A673 (cell line): ENCODE measurements around the gene PHKB. TPM values are rescaled to one million over a fixed set of nuclear protein-coding genes. Genes with fewer than 3 reads are reported as not detected.
"Not testable (repeated sequence)": the region's sequence is repeated elsewhere in the genome, so short reads cannot be mapped to it uniquely, and the experiment has no call there.

Source experiments
- BruUV-seq: library from RNA; stranded (reverse); fragments of 400-500 nt; replicated peaks from 2 replicates; lab custom pipeline; 2021; lab: Mats Ljungman, UMichigan
- CTCF ChIA-PET: fragments of 300-600 bp; sonication (Branson Sonifier 250); formaldehyde crosslinking; loops from one replicate; lab custom pipeline; 2022; ENCODE audit warnings: antibody characterized with exemption; lab: Charles Lee
- POLR2A ChIA-PET: fragments of 300-600 bp; sonication (Branson Sonifier 250); formaldehyde crosslinking; loops from one replicate; lab custom pipeline; 2022; ENCODE audit warnings: antibody characterized with exemption; ENCODE audit not compliant: low non-redundant PET; lab: Charles Lee
- DNase-seq: peaks from one replicate; pipeline ENCODE4 v3.0.0-alpha.2; 2015; ENCODE audit warnings: low spot score
- H3K27ac ChIP-seq: fragments of 200-600 bp; sonication (generic); 2 replicates; pipeline ENCODE4 v1.5.1; 2016; ENCODE audit warnings: mixed run types, low read depth, mild to moderate bottlenecking, mixed read lengths, antibody characterized with exemption, low read length; ENCODE audit not compliant: poor library complexity, severe bottlenecking
- H3K27me3 ChIP-seq: fragments of 200-600 bp; sonication (generic); replicated peaks from 2 replicates; pipeline ENCODE4 v1.6.1; 2017; ENCODE audit warnings: mixed run types, low read depth, mild to moderate bottlenecking, mixed read lengths, antibody characterized with exemption, low read length; ENCODE audit not compliant: insufficient read depth, poor library complexity
- H3K36me3 ChIP-seq: fragments of 200-600 bp; sonication (generic); 2 replicates; pipeline ENCODE4 v1.6.1; 2016; ENCODE audit warnings: mixed run types, mild to moderate bottlenecking, mixed read lengths, antibody characterized with exemption, low read length; ENCODE audit not compliant: insufficient read depth, poor library complexity, severe bottlenecking
- H3K4me1 ChIP-seq: fragments of 200-600 bp; sonication (generic); 2 replicates; pipeline ENCODE4 v1.6.1; 2017; ENCODE audit warnings: mixed run types, mild to moderate bottlenecking, mixed read lengths, antibody characterized with exemption, low read length; ENCODE audit not compliant: insufficient read depth, poor library complexity, severe bottlenecking
- H3K4me3 ChIP-seq: fragments of 200-600 bp; sonication (generic); 2 replicates; pipeline ENCODE4 v1.5.1; 2016; ENCODE audit warnings: low read depth, mixed run types, mild to moderate bottlenecking, mixed read lengths, low read length; ENCODE audit not compliant: poor library complexity, severe bottlenecking
- H3K9me3 ChIP-seq: fragments of 200-600 bp; sonication (generic); 2 replicates; pipeline ENCODE4 v1.6.1; 2016; ENCODE audit warnings: mixed run types, low read depth, mild to moderate bottlenecking, mixed read lengths, antibody characterized with exemption, low read length; ENCODE audit not compliant: poor library complexity, severe bottlenecking
- CTCF ChIP-seq: fragments of 300-800, 200-600 bp; sonication (generic); conservative IDR thresholded peaks from 2 replicates; pipeline ENCODE4 v1.5.1; 2017; ENCODE audit warnings: low read depth, mild to moderate bottlenecking, antibody characterized with exemption, low read length, moderate library complexity, mixed read lengths
- EZH2 ChIP-seq: fragments of 200-600 bp; sonication (generic); IDR thresholded peaks from 2 replicates; pipeline ENCODE4 v1.6.1; 2017; ENCODE audit warnings: borderline replicate concordance, low read depth, mild to moderate bottlenecking, mixed read lengths, antibody characterized with exemption, low read length; ENCODE audit not compliant: poor library complexity, severe bottlenecking
- intact Hi-C: fragments of 100-400 bp; cut with micrococcal nuclease; formaldehyde crosslinking; loops from one replicate; pipeline ENCODE4 v1.10.0; 2022; ENCODE audit not compliant: unreplicated experiment
- total RNA-seq: library from RNA; stranded (reverse); gene quantifications from 2 replicates; pipeline ENCODE4 v1.2.3, GENCODE V29; 2021

PHKB gene
- total RNA-seq, 1 experiment from 2014 or later, result 50.6 TPM

- Histone ChIP-seq H3K4me3 (no peak overlapping the region), H3K27me3 (no peaks in the 10 kb centered on the region), H3K4me1 (no peaks in the 10 kb centered on the region), H3K27ac (no peak overlapping the region), H3K36me3 (no peaks in the 10 kb centered on the region), H3K9me3 (no peaks in the 10 kb centered on the region)
- no peak for DNase-seq
- CTCF ChIA-PET, result no interaction called here
- intact Hi-C loops, result no loop called here
- POLR2A ChIA-PET, result no interaction called here
- TF ChIP-seq EZH2, result no peak
- no TSS peak for BruUV-seq
Measured at GRCh38 chr16:47676635-47677177, 215.6 kb downstream of the PHKB start.

- H3K27ac ChIP-seq, CTCF ChIA-PET, POLR2A ChIA-PET, H3K27me3 ChIP-seq, intact Hi-C loops, DNase-seq, H3K9me3 ChIP-seq, H3K36me3 ChIP-seq, H3K4me3 ChIP-seq, H3K4me1 ChIP-seq, BruUV-seq: not testable (repeated sequence)
Measured at GRCh38 chr16:47681571-47681970, 220.4 kb downstream of the PHKB start.

GRCh38 chr16:47687694-47688093 is 226.6 kb downstream of the PHKB start:
- POLR2A ChIA-PET, result no interaction called here
- H3K36me3 ChIP-seq, result peaks cover 14% of the 10 kb centered on the region
- BruUV-seq, result no TSS peak

GRCh38 chr16:47693226-47693625 is 232.1 kb downstream of the PHKB start:
- ChIA-PET CTCF (no interaction called here), POLR2A (no interaction called here)
- intact Hi-C loops, result no loop called here
- H3K27ac ChIP-seq, result no peak overlapping the region
- TF ChIP-seq EZH2 (no peak), CTCF (no peak)
- no peaks in the 10 kb centered on the region for H3K4me1 ChIP-seq
- no peaks in the 10 kb centered on the region for H3K27me3 ChIP-seq
- no TSS peak for BruUV-seq
- DNase-seq, result no peak
- H3K4me3 ChIP-seq, result no peak overlapping the region
- peaks cover 14% of the 10 kb centered on the region for H3K36me3 ChIP-seq
- no peaks in the 10 kb centered on the region for H3K9me3 ChIP-seq

More at GRCh38 chr16:47687694-47688093, 226.6 kb downstream of the PHKB start:
- no peak overlapping the region for H3K4me3 ChIP-seq
- no peaks in the 10 kb centered on the region for H3K4me1 ChIP-seq
- CTCF ChIA-PET, result no interaction called here
- no peak overlapping the region for H3K27ac ChIP-seq
- no peaks in the 10 kb centered on the region for H3K27me3 ChIP-seq
- intact Hi-C loops, result no loop called here
- H3K9me3 ChIP-seq, result no peaks in the 10 kb centered on the region
- no peak for TF ChIP-seq EZH2
- no peak for TF ChIP-seq CTCF
- DNase-seq, result no peak
